ENCODE results near the gene ARHGAP24. TPM values are rescaled to one million over a fixed set of nuclear protein-coding genes. Genes with fewer than 3 reads are reported as not detected.
"Not testable (repeated sequence)": the region's sequence is repeated elsewhere in the genome, so short reads cannot be mapped to it uniquely, and the experiment has no call there.

Gene ARHGAP24
- total RNA-seq, 1 donor from 2014 or later: 40.3 TPM

- DNase-seq (ENCODE audit: low read depth in 2 of 2): peak in 1 of 2 donors; percentile 32
These were observed 478.2 kb downstream of the ARHGAP24 start for GRCh38 chr4:85952972-85953650.

- DNase-seq (ENCODE audit: low read depth in 2 of 2): peak in 1 of 2 donors; percentile 59
These were observed 478.7 kb downstream of the ARHGAP24 start for GRCh38 chr4:85953651-85954018.

GRCh38 chr4:85955620-85956292 is 480.8 kb downstream of the ARHGAP24 start:
- DNase-seq (ENCODE audit: low read depth in 2 of 2): no peak

DNA sequence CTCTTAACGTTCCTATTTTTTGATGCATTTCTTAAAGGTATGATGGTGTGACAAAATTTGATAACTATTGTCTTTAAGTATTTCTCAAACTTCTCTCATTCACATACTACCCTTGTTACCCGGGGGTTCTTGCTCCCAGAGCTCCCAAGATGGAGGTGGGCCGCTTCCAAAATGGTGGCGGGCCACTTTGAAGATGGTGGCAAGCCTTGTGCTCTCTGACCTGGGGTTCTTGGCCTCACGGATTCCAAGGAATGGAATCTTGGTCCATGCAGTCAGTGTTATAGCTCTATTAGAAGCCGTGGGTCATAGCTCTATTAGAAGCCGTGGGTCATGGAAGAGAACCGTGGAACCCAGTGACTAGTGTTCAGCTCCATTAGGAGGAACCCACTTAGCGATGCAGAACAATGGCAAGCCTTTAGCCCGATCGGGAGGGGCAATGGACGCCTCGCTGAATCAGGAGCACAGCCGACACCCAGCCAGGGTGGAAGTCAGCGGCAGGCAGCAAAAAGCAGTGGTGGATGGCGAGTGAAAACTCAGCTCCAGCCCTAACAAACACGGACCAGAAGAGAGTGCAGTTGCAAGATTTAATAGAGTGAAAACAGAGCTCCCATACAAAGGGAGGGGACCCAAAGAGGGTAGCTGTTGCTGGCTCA is 481.5 kb downstream of the ARHGAP24 start:
- DNase-seq (ENCODE audit: low read depth in 2 of 2): no peak

DNA sequence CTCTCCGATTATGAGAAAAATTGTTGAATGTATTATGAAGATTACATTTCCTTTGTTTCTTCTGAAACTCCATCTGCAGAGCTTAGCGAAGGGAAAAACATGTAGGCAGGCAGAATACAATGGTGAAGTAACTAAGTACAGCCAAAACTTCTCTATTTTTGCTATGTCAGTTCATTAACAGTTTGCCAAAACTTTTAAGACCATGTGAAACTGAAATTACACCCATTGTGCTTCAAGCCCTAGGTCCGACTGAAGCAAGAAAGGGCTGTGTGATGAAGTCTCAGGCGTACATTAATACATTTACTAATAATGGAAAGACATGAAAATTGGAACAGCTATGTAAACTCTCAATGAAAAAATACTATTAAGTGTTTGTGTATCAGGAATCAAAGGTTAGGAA is 486.9 kb downstream of the ARHGAP24 start:
- no peak for DNase-seq (ENCODE audit: low read depth in 2 of 2)

GRCh38 chr4:85963231-85963630 is 488.3 kb downstream of the ARHGAP24 start:
- no peak for DNase-seq (ENCODE audit: low read depth in 2 of 2)

- DNase-seq (ENCODE audit: low read depth in 2 of 2): peak in 1 of 2 donors; percentile 40
These were observed 489.3 kb downstream of the ARHGAP24 start for GRCh38 chr4:85964298-85964697.

- not testable (repeated sequence) for DNase-seq (ENCODE audit: low read depth in 2 of 2)
These were observed 490.1 kb downstream of the ARHGAP24 start for GRCh38 chr4:85965017-85965416.

GRCh38 chr4:85965529-85965928 is 490.6 kb downstream of the ARHGAP24 start:
- no peak for DNase-seq (ENCODE audit: low read depth in 2 of 2)

DNA sequence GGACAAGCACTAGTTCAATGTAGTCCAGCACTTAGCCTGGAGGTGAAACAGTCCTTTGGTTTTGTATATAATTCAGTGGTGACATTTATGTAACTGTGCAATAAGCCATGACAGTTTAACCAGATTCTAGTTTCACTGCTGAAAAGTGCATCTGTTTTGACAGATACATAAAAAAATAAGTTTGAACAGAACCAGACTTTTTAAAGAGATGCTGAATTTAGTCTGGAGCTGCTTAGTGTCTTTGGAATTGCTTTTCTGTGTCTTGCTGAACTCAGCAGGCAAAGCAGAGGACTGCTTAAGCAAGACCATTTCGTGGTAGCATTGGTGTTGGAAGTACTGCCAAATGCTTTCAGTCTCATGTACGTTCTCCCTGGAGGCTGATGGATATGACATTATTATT is 491.4 kb downstream of the ARHGAP24 start:
- peak in 1 of 2 donors; percentile 27 for DNase-seq (ENCODE audit: low read depth in 2 of 2)

DNA sequence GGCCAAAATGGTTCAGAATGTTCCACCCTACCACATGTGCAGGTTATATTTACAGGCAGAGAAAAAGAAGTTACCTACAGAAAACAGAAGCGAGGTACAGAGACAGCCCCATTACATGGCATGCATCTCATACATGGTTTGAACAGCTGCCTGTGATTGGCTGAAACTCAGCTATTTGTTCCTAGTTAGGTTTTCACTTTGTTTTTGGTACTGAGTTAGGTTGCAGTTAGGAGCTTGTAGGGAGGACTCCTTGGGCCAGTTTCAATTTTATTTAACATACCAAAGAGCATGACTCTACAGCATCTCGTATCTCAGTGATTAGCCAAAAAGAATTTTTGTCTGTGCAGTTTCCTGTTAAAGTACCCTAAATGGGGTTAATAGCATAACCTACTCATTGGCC is 492.9 kb downstream of the ARHGAP24 start:
- DNase-seq (ENCODE audit: low read depth in 2 of 2): no peak

DNA sequence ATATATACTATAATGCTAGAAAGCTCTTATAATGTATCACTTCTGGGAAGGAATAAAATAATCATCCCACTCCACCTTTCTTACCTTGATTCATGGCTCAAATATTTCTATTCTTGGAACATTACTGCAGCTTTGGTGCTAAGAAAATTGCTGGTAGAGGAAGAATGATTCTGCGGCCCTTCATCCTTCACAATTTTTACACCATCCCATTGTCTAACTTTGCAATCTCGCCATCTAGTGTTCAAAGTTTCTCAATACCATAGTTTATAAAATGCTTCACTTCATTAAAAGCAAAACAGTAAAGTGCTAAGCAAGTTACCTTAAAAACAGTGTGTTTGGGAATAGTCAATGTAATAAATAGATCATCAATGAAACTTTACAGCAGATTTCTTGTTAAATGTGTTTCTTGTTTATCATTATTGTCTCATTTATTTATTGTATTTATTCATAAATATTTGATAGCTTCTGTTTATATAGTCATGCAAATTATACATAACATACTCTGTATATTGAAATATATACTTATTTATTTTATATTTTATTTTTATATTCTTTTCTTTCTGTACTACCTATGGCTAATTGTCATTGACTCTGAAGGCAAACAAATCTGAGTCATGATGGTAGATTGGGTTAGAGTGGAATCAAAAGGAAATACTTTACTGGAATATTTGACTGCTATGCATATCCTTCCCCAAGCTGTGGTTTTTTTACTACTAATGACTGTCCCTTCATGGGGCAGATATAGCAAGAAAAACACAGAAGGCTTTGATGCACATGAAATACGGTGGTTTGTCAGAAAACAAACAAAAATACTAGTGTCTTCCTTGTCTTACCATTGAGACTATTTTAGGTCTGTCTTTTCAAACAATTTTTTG is 494.2 kb downstream of the ARHGAP24 start:
- peak; percentile 59 to 78 for DNase-seq (ENCODE audit: low read depth in 2 of 2)

DNA sequence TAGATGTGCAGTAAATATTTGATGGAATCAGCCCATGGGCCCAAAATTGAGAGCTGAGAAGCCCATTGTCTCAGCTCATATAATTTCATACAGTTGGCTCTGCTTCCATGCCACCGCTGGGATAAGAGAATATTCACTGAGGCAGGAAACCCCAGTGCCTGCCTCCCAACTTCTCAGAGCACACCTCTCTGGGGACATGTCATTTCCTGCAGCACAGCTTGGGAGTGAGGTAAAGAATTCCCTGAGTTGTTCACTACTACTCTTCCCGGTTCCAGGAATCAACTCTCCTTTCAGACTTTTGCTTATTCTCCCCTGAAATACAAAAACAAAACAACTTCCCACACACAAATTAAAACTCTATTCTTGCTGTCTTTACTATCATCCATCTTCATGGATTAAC is 495.6 kb downstream of the ARHGAP24 start:
- peak in 1 of 2 donors; percentile 48 for DNase-seq (ENCODE audit: low read depth in 2 of 2)

DNA sequence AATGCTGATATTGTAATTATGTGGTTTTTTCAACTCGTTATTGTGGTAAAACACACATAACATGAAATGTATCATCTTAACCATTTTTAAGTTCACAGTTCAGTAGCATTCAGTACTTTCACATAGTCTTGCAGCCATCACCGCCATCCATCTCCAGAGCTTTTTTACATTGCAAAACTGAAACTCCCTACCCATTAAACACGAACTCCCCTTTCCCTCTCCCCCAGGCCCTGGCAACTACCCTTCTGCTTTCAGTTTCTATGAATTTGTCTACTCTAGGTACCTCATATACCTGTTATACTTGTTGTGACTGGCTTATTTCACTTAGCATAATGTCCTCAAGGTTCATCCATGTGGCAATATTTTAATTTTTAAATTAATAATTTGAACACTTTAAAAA is 504.3 kb downstream of the ARHGAP24 start:
- DNase-seq (ENCODE audit: low read depth in 2 of 2): no peak

DNA sequence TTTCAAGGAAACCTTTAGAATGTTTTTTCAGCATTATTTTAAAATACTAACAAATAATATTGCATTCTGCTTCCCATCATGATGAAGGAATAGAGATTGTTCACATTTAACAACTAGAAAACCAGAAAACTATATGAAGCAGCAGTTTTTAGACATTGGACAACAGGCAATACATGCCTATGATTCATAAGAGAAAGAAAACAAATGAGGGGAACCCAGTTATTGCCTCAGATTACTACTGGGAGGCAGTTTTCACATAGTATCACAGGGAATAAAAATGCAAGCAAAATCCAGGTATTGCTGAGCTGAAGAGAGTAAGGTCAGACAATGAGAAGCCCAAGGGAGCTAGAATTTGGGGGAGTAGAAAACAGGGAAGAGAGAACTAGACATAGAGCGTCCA is 511.3 kb downstream of the ARHGAP24 start:
- no peak for DNase-seq (ENCODE audit: low read depth in 2 of 2)

DNA sequence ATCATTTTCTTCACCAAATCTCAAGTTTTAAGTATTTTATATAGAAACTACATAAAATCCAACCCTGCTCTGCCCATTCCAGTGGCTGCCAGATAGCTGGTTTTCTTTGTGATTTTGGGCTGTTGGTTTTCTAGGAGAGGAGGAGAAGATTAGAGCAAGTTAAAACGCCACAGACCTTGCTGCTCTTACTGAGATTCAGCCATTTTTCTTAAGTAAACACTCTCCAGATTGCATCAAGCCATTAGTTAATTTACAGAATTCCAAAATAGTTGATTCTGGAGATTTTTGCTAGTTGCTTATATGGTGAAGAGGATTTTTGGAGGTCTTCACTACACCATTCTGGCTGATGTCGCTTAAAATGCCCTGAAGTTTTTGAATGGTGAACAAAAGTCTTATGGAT is 518.7 kb downstream of the ARHGAP24 start:
- no peak for DNase-seq (ENCODE audit: low read depth in 2 of 2)

DNA sequence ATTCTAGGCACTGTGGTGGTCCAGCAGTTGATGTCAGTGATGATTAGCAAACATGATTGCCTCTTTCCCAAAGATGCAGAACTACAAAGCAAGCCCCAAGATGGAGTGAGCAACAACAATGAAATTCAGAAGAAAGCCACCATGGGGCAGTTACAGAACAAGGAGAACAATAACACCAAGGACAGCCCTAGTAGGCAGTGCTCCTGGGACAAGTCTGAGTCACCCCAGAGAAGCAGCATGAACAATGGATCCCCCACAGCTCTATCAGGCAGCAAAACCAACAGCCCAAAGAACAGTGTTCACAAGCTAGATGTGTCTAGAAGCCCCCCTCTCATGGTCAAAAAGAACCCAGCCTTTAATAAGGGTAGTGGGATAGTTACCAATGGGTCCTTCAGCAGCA is 519.6 kb downstream of the ARHGAP24 start:
- peak in 1 of 2 donors; percentile 19 for DNase-seq (ENCODE audit: low read depth in 2 of 2)

- no peak for DNase-seq (ENCODE audit: low read depth in 2 of 2)
These were observed 520.4 kb downstream of the ARHGAP24 start for GRCh38 chr4:85995361-85995760.

DNA sequence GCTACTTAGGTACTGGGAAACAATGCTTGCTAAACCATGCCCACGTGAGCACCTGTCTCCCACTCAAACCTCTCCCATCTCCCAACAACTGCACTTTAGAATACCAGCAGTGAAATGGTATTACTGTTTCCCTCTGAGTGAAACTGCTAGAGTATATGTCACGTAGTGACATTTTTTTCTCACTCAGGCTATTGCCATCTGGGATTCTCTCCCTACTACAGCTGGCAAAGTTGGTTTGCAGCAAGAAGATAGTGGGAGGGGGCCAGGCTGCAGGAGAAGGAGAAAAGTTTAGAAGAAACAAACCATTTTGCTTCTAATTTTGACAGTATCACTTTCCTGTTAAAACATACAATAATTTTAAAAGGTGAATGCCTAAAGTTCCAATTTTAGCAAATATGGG is 526.6 kb downstream of the ARHGAP24 start:
- DNase-seq (ENCODE audit: low read depth in 2 of 2): no peak

- DNase-seq (ENCODE audit: low read depth in 2 of 2): no peak
These were observed 529.1 kb downstream of the ARHGAP24 start for GRCh38 chr4:86004030-86004429.

GRCh38 chr4:86006057-86006456 is 531.1 kb downstream of the ARHGAP24 start:
- no peak for DNase-seq (ENCODE audit: low read depth in 2 of 2)

- DNase-seq (ENCODE audit: low read depth in 2 of 2): no peak
These were observed 532.1 kb downstream of the ARHGAP24 start for GRCh38 chr4:86007042-86007441.

Measured in dermis microvascular lymphatic vessel endothelial cell (primary cell).